Activated CD8-positive, alpha-beta T cell treated with anti-CD3 and anti-CD28 coated beads, Interleukin-2, amount 10 ng/mL, durations not matched to agents 7 days and 5 days (primary cell): ENCODE data around the gene SSR1. TPM values are rescaled to one million over a fixed set of nuclear protein-coding genes. Genes with fewer than 3 reads are reported as not detected.
"Not testable (repeated sequence)": the region's sequence is repeated elsewhere in the genome, so short reads cannot be mapped to it uniquely, and the experiment has no call there.

Experiments used
- ATAC-seq: fragments of 150-1000 bp; cut with Tn5 transposase; one replicate; pipeline ENCODE4 v1.10.0; 2021; ENCODE audit warnings: moderate library complexity
- CTCF ChIA-PET: fragments of 350-600 bp; sonication (Branson Sonifier 250); formaldehyde crosslinking; loops from one replicate; lab custom pipeline; 2021; ENCODE audit warnings: antibody characterized with exemption; lab: Charles Lee
- POLR2A ChIA-PET: fragments of 350-600 bp; sonication (Branson Sonifier 250); formaldehyde crosslinking; loops from one replicate; lab custom pipeline; 2021; ENCODE audit warnings: antibody characterized with exemption; lab: Charles Lee
- DNase-seq: peaks from one replicate; pipeline ENCODE4 v3.0.0-alpha.2; 2020
- H3K27ac Mint-ChIP-seq: one replicate; pipeline ENCODE4 v1.8.0; 2021; ENCODE audit warnings: mild to moderate bottlenecking, mixed read lengths
- H3K27me3 Mint-ChIP-seq: one replicate; pipeline ENCODE4 v1.8.0; 2021; ENCODE audit warnings: low read depth, mixed read lengths
- H3K36me3 Mint-ChIP-seq: one replicate; pipeline ENCODE4 v1.8.0; 2021; ENCODE audit warnings: low read depth, mixed read lengths
- H3K4me1 Mint-ChIP-seq: one replicate; pipeline ENCODE4 v1.8.0; 2021; ENCODE audit warnings: low read depth, mixed read lengths
- H3K4me3 Mint-ChIP-seq: one replicate; pipeline ENCODE4 v1.8.0; 2021; ENCODE audit warnings: mild to moderate bottlenecking, mixed read lengths
- H3K9me3 Mint-ChIP-seq: one replicate; pipeline ENCODE4 v1.8.0; 2022; ENCODE audit warnings: mixed read lengths; ENCODE audit not compliant: insufficient read depth
- total RNA-seq, 2 experiments: library from RNA; stranded (reverse); gene quantifications; one replicate each; pipeline ENCODE4 v1.2.3, GENCODE V29; 2021

Gene SSR1
- 100 to 1,000 TPM; 122 to 130 TPM for total RNA-seq

DNA sequence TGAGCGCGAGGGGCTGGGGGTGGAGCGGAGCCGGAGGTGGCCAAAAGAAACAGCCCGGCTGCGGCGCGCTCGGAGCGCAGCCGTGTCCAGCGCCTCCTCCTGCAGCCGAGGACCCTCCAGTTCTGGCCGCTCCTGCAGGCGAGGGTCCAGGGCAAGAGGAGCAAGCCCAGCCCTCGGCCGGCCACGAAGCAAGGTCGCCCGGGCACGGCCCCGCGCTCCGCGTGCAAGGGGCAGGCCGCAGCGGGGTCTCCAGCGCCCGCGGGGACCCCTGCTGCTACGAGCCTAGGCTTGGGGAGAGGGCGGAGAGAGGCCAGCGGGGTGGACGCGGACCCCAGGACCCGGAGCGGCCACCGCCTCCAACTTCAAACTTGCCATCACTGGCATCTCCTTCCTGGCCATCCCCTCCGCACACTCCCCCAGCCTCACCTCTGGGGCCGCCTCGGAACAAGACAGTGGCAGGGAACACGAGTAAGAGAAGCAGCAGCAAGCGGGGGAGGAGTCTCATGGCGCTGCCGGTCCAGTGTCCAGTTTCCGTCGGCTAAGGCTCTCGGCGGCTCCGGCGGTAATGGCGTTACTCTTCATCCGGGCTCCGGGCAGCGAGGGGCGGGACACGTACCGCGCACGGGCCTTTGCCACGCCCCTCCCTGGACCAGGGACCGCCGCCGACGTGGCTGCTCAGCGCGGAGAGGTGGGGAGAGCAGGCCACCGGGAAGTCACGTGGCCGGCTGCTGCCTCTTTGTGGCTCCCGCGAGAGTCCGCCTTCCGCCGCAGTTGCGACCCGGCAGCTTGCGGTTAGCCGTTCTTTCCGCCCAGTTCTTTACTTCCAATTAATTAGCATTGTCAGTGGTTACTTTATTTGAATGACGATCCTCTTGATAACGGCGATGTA, at the start of gene SSR1:
Gene SSR1 (minus strand): TSS at position 584 of the 889 bp plus-strand sequence. CDS start 79 bp downstream, at position 505.
- H3K4me3 Mint-ChIP-seq: peak within 1 kb of the TSS; percentile 90
- peak; percentile 97 for DNase-seq
- H3K27ac Mint-ChIP-seq: peak within 1 kb of the TSS; percentile 86
- no peaks in the 10 kb centered on the region for H3K9me3 Mint-ChIP-seq
- H3K4me1 Mint-ChIP-seq: peaks cover 54% of the 10 kb centered on the region
- ChIA-PET CTCF (interaction anchor here (0.7 to 1.1 kb wide), 2 partner anchors 13 to 77 kb away, joined by 3 to 4 read pairs; partner anchors contain the start of genes CAGE1 and RIOK1), POLR2A (interaction anchor here (1.5 to 3.8 kb wide), 2 partner anchors 76 to 81 kb away, joined by 3 to 23 read pairs; partner anchors contain the start of genes CAGE1 and RIOK1)
- H3K27me3 Mint-ChIP-seq: no peaks in the 10 kb centered on the region
- peaks cover 39% of the 10 kb centered on the region for H3K36me3 Mint-ChIP-seq
- peak; percentile 97 for ATAC-seq

DNA sequence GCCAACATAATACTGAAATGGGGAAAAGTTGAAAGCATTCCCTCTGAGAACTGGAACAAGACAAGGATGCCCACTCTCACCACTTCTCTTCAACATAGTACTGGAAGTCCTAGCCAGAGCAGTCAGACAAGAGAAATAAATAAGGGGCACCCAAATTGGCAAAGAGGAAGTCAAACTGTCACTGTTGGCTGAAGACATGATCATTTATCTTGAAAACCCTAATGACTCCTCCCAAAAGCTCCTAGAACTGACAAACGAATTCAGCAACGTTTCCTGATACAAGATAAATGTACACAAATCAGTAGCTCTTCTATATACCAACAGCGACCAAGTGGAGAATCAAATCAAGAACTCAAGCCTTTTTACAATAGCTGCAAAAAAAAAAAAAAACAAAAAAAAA, 38.9 kb upstream of the SSR1 start:
- DNase-seq, ATAC-seq, H3K36me3 Mint-ChIP-seq, H3K9me3 Mint-ChIP-seq, H3K4me3 Mint-ChIP-seq, CTCF ChIA-PET, H3K27ac Mint-ChIP-seq, H3K4me1 Mint-ChIP-seq, POLR2A ChIA-PET: not testable (repeated sequence)
- H3K27me3 Mint-ChIP-seq: peaks cover 40% of the 10 kb centered on the region

DNA sequence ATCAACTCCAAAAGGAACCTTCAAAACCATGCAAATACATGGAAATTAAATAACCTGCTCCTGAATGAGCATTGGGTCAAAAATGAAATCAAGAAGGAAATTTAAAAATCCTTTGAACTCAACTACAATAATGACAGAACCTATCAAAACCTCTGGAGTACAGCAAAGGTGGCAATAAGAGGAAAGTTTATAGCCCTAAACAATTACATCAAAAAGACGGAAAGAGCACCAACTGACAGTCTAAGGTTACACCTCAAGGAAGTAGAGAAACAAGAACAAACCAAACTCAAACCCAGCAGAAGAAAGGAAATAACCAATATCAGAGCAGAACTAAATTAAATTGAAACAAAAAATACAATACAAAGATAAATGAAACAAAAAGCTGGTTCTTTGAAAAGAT, 37.6 kb upstream of the SSR1 start:
- CTCF ChIA-PET: interaction anchor here (1.0 kb wide), 1 partner anchor 10 kb away, joined by 4 read pairs; no protein-coding TSS in a partner anchor
- H3K27me3 Mint-ChIP-seq: peaks cover 40% of the 10 kb centered on the region
- H3K36me3 Mint-ChIP-seq, H3K4me1 Mint-ChIP-seq, H3K9me3 Mint-ChIP-seq, H3K27ac Mint-ChIP-seq, DNase-seq, H3K4me3 Mint-ChIP-seq, POLR2A ChIA-PET, ATAC-seq: not testable (repeated sequence)

DNA sequence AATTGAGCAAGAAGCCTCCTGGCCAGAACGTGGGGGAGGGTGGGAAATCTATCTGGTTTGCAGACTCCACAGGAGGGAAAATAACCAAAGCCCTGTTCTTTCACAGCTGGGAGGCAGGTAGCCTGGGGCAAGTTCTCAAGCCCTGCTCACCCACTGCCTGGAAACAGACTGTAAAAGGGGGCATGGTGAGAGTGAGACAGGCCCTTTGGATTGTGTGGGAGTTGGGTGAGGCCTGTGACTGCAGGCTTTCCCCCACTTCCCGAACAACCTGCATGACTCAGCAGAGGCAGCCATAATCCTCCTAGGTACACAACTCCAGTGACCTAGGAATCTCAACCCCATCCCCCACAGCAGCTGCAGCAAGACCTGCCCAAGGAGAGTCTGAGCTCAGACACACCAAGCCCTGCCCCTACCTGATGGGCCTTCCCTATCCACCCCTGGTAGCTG, 34.6 kb upstream of the SSR1 start:
- H3K9me3 Mint-ChIP-seq, H3K27ac Mint-ChIP-seq, H3K36me3 Mint-ChIP-seq, H3K4me3 Mint-ChIP-seq, DNase-seq, H3K4me1 Mint-ChIP-seq, CTCF ChIA-PET, POLR2A ChIA-PET, ATAC-seq: not testable (repeated sequence)
- peaks cover 29% of the 10 kb centered on the region for H3K27me3 Mint-ChIP-seq

DNA sequence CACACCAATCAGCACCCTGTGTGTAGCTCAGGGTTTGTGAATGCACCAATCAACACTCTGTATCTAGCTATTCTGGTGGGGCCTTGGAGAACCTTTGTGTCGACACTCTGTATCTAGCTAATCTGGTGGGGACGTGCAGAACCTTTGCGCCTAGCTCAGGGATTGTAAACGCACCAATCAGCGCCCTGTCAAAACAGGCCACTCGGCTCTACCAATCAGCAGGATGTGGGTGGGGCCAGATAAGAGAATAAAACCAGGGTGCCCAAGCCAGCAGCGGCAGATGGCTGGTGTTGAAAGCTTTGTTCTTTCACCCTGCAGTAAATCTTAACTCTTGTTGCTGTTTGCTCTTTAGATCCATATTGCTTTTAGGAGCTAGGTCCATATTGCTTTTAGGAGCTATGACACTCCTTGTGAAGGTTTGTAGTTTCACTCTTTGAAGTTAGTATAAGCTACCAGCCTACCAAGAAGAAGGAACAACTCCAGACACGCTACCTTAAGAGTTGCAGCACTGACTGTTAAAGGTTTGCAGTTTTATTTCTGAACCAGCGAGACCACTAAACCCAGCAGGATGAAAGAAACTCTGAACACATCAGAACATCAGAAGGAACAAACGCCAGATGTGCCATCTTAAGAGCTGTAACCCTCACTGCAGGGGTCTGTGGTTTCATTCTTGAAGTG, 31.9 kb upstream of the SSR1 start:
- CTCF ChIA-PET: interaction anchor here (1.3 to 1.7 kb wide), 2 partner anchors 11 to 44 kb away, joined by 3 to 4 read pairs; partner anchors contain the start of genes CAGE1 and RIOK1
- H3K27ac Mint-ChIP-seq: peak overlapping the region; percentile 17
- H3K27me3 Mint-ChIP-seq: not testable (repeated sequence)

DNA sequence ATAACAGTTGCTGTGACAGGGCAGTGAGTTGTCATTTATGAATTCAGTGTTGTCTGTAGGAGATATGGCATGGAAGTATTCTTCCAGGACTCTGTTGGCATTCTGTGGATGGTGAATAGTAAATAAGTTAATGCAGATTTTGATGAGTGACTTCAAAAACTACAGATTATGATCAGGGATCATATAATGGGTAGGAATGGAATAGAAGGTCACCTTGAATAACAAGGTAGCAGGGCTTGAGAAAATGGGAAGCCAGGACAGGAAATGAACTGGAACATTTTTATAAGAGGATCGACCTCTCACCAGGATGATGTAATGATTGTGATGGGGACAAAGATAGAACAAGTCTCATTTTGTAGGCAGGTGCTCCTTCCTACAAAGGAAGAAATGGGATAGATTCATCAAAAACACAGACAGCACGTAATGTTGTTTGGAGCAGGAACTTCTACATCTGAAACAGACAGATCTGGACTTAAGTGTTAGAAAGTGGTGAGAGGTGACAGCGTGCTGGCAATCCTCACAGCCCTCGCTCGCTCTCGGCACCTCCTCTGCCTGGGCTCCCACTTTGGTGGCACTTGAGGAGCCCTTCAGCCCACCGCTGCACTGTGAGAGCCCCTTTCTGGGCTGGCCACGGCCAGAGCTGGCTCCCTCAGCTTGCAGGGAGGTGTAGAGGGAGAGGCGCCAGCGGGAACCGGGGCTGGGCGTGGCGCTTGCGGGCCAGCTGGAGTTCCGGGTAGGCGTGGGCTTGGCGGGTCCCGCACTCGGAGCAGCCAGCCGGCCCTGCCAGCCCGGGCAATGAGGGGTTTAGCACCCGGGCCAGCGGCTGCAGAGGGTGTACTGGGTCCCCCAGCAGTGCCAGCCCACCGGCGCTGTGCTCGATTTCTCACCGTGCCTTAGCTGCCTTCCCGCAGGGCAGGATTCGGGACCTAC, 30.8 kb upstream of the SSR1 start:
- H3K9me3 Mint-ChIP-seq: peaks cover 4% of the 10 kb centered on the region
- POLR2A ChIA-PET: no interaction called here
- H3K36me3 Mint-ChIP-seq: no peaks in the 10 kb centered on the region
- peaks cover 6% of the 10 kb centered on the region for H3K4me1 Mint-ChIP-seq
- DNase-seq (no peak), ATAC-seq (no peak)
- CTCF ChIA-PET: no interaction called here
- H3K27ac Mint-ChIP-seq: no peak overlapping the region
- peaks cover 16% of the 10 kb centered on the region for H3K27me3 Mint-ChIP-seq
- H3K4me3 Mint-ChIP-seq: no peak overlapping the region

More for the DNA sequence above, 31.9 kb upstream of the SSR1 start:
- DNase-seq, H3K36me3 Mint-ChIP-seq, H3K4me1 Mint-ChIP-seq, ATAC-seq, H3K9me3 Mint-ChIP-seq, POLR2A ChIA-PET, H3K4me3 Mint-ChIP-seq: not testable (repeated sequence)

DNA sequence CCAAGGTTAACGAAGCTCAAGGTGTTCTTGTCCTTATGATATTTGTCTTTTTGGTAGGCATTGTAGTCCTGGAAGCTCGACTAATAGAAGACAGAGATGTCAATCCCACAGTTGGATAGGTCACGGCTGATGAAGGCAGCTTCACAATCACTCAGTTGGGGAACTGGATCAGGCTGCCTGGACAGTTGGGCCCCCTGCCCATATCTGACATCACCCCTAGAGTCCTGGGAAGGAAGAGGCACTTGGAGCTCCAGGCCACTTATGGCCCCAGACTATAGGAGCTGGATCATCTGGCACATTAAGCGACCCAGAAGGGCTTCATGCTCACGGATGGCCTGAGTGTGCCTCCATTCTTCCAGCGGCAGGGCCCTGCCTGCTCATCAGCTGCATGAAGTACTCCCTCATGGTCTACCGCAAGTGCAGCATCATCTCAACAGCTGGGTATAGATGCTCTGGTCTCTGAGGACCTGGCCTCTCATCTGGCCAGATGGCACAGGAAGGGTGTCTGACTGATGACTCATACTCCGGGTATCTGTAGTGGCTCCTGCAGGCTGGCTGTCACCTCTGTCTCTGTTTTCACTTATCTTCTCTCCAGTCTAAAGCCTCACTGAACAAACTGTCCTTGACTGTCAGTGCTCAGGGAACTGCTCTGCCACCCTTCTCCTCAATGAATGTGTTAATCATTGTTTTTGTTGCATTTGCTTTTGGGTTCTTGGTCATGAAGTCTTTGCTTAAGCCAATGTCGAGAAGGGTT, 29.2 kb upstream of the SSR1 start:
- ChIA-PET CTCF (no interaction called here), POLR2A (no interaction called here)
- no peaks in the 10 kb centered on the region for H3K36me3 Mint-ChIP-seq
- H3K27me3 Mint-ChIP-seq: peaks cover 23% of the 10 kb centered on the region
- ATAC-seq (no peak), DNase-seq (no peak)
- H3K27ac Mint-ChIP-seq: no peak overlapping the region
- H3K9me3 Mint-ChIP-seq: peaks cover 4% of the 10 kb centered on the region
- H3K4me3 Mint-ChIP-seq: no peak overlapping the region
- H3K4me1 Mint-ChIP-seq: peaks cover 6% of the 10 kb centered on the region

DNA sequence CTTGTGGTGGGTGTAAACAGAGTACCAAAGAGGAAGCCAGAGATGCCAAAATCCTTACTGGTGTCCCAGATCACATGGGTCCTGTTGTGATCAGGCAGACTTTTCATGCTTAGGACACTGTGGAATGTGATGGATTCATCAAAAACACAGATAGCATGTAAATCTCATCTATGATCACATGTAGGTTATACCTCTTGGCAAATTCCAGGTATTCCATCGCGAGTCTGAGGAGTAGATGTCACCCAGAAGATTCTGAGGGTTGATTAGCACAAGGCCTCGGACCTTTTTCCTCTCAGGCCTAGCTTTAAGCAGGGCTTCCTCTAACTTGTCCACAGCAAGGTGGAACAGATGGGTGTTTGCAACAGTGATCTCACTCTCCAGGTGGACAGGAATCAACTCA, 28.3 kb upstream of the SSR1 start:
- H3K27ac Mint-ChIP-seq: no peak overlapping the region
- CTCF ChIA-PET: interaction anchor here (0.8 to 1.3 kb wide), 2 partner anchors 10 to 66 kb away, joined by 4 read pairs; no protein-coding TSS in a partner anchor
- no peaks in the 10 kb centered on the region for H3K36me3 Mint-ChIP-seq
- H3K4me3 Mint-ChIP-seq: no peak overlapping the region
- peaks cover 6% of the 10 kb centered on the region for H3K4me1 Mint-ChIP-seq
- DNase-seq (no peak), ATAC-seq (no peak)
- peaks cover 26% of the 10 kb centered on the region for H3K27me3 Mint-ChIP-seq
- POLR2A ChIA-PET: interaction anchor here (1.2 kb wide), 1 partner anchor 10 kb away, joined by 3 read pairs; no protein-coding TSS in a partner anchor
- peaks cover 4% of the 10 kb centered on the region for H3K9me3 Mint-ChIP-seq

DNA sequence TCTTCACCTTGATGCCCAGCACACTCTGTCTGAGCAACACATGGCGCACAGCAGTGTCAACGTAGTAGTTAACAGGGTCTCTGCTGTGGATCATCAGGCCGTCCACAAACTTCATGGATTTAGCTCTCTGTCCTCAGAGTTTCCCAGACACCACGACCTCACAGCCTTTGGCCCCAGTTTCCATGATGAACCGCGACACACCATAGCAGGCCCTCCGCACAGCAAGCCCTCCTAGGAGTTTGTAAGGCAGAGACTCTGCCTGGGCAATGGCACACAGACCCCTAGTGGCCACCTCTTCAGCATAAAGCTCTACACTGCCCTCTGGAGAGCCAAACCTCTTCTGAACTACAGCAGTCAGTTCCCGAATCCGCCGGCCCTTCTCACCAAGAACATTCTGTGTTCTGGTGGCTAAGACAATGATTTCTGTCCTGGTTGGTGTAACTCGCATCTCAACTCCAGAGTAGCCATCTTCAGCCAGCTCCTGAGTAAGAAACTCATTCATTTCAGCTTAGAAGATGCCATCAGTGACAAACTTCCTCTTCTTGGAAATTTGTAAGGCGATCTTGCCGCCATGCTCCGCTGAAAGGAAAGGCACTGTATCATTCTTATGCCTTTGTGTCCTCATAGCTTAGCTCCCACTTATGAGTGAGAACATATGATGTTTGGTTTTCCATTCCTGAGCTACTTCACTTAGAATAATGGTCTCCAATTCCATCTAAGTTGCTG, 26.2 kb upstream of the SSR1 start:
- H3K27me3 Mint-ChIP-seq: peaks cover 28% of the 10 kb centered on the region
- ATAC-seq, H3K9me3 Mint-ChIP-seq, H3K27ac Mint-ChIP-seq, CTCF ChIA-PET, H3K4me3 Mint-ChIP-seq, DNase-seq, POLR2A ChIA-PET, H3K4me1 Mint-ChIP-seq, H3K36me3 Mint-ChIP-seq: not testable (repeated sequence)

DNA sequence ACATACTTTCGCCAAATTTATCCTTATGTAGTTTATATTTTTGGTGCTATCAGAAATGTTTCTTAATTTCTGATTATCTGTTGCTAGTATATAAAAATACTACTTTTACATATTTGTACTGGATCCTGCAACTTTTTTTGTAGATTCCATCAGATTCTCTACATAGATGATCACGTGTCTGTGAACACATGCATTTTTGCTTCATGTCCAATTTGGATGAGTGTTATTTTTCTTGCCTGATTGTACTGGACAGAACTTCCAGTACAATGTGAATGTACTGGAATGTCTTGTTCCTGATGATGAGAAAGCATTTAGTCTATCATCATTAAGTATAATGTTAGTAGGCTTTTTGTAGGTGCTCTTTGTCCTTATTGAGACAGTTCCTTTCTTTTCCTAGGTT, 25.0 kb upstream of the SSR1 start:
- CTCF ChIA-PET: interaction anchor here (0.6 kb wide), 1 partner anchor 170 kb away, joined by 3 read pairs; no protein-coding TSS in a partner anchor

More for the DNA sequence above, 25.0 kb upstream of the SSR1 start:
- POLR2A ChIA-PET: interaction anchor here (0.7 kb wide), 1 partner anchor 52 kb away, joined by 3 read pairs; the partner anchor contains the start of genes CAGE1 and RIOK1
- no peak overlapping the region for H3K4me3 Mint-ChIP-seq
- no peaks in the 10 kb centered on the region for H3K4me1 Mint-ChIP-seq
- no peak overlapping the region for H3K27ac Mint-ChIP-seq
- peaks cover 28% of the 10 kb centered on the region for H3K27me3 Mint-ChIP-seq
- ATAC-seq: no peak
- H3K36me3 Mint-ChIP-seq: no peaks in the 10 kb centered on the region
- DNase-seq: no peak
- H3K9me3 Mint-ChIP-seq: no peaks in the 10 kb centered on the region
